GM21526 (cell line): ENCODE measurements around the gene MECP2.

Source experiments
- ATAC-seq: cut with Tn5 transposase; IDR thresholded peaks from one replicate; pipeline ENCODE4 v1.9.1; 2021; ENCODE audit warnings: moderate library complexity; ENCODE audit not compliant: unreplicated experiment, low FRiP score

Gene MECP2

GRCh38 chrX:154116426-154117211, 19.1 kb upstream of the MECP2 start:
- no peak for ATAC-seq

GRCh38 chrX:154115750-154116149, 18.2 kb upstream of the MECP2 start:
- no peak for ATAC-seq

- ATAC-seq, result no peak
Observed at GRCh38 chrX:154115071-154115470, 17.6 kb upstream of the MECP2 start.

GRCh38 chrX:154114652-154115051, 17.1 kb upstream of the MECP2 start:
- ATAC-seq, result no peak

- no peak for ATAC-seq
Observed at GRCh38 chrX:154113729-154114128, 16.2 kb upstream of the MECP2 start.

- no peak for ATAC-seq
Observed at GRCh38 chrX:154098551-154098950, 1.0 kb upstream of the MECP2 start.

- peak; percentile 32 for ATAC-seq
Observed at GRCh38 chrX:154097003-154097588, 421 bp downstream of the MECP2 start.

GRCh38 chrX:154096140-154097002, 1.1 kb downstream of the MECP2 start:
- ATAC-seq, result no peak

GRCh38 chrX:154094833-154095232, 2.7 kb downstream of the MECP2 start:
- ATAC-seq, result no peak

GRCh38 chrX:154093965-154094364, 3.6 kb downstream of the MECP2 start:
- ATAC-seq, result no peak

GRCh38 chrX:154092371-154092770, 5.1 kb downstream of the MECP2 start:
- ATAC-seq, result no peak

- no peak for ATAC-seq
Observed at GRCh38 chrX:154091678-154092077, 5.8 kb downstream of the MECP2 start.

GRCh38 chrX:154090731-154091130, 6.8 kb downstream of the MECP2 start:
- no peak for ATAC-seq

- no peak for ATAC-seq
Observed at GRCh38 chrX:154084449-154085300, 12.8 kb downstream of the MECP2 start.

GRCh38 chrX:154083126-154083517, 14.4 kb downstream of the MECP2 start:
- no peak for ATAC-seq

GRCh38 chrX:154082396-154083125, 15.0 kb downstream of the MECP2 start:
- ATAC-seq, result no peak

GRCh38 chrX:154077101-154077500, 20.4 kb downstream of the MECP2 start:
- ATAC-seq, result no peak

GRCh38 chrX:154074199-154074598, 23.3 kb downstream of the MECP2 start:
- ATAC-seq, result no peak

- no peak for ATAC-seq
Observed at GRCh38 chrX:154072192-154072591, 25.3 kb downstream of the MECP2 start.

GRCh38 chrX:154068560-154068959, 29.0 kb downstream of the MECP2 start:
- no peak for ATAC-seq
